Adipocyte (in vitro differentiated cells): Measurements from ENCODE around the gene MTUS2.

ENCODE experiments used
- DNase-seq: peaks from one replicate; pipeline ENCODE4 v3.0.0-alpha.2; 2015; ENCODE audit warnings: low read depth
- H3K27me3 ChIP-seq: replicated peaks from 2 replicates; pipeline ENCODE4 v1.7.0; 2013; ENCODE audit warnings: mild to moderate bottlenecking, low read length, moderate library complexity; ENCODE audit not compliant: control insufficient read depth, insufficient read depth
- H3K36me3 ChIP-seq: 2 replicates; pipeline ENCODE4 v1.7.0; 2013; ENCODE audit warnings: low read length, mild to moderate bottlenecking, moderate library complexity; ENCODE audit not compliant: control insufficient read depth, insufficient read depth, severe bottlenecking
- H3K4me1 ChIP-seq: 2 replicates; pipeline ENCODE4 v1.7.0; 2013; ENCODE audit warnings: mild to moderate bottlenecking, low read length, moderate library complexity; ENCODE audit not compliant: control insufficient read depth, insufficient read depth
- H3K4me3 ChIP-seq: 2 replicates; pipeline ENCODE4 v1.7.0; 2013; ENCODE audit warnings: mild to moderate bottlenecking, low read length, moderate library complexity
- H3K9ac ChIP-seq: 2 replicates; pipeline ENCODE4 v1.7.0; 2013; ENCODE audit warnings: mild to moderate bottlenecking, low read length, moderate library complexity
- H3K9me3 ChIP-seq: 2 replicates; pipeline ENCODE4 v1.7.0; 2013; ENCODE audit warnings: mild to moderate bottlenecking, low read length, moderate library complexity; ENCODE audit not compliant: control insufficient read depth

MTUS2 gene

DNA sequence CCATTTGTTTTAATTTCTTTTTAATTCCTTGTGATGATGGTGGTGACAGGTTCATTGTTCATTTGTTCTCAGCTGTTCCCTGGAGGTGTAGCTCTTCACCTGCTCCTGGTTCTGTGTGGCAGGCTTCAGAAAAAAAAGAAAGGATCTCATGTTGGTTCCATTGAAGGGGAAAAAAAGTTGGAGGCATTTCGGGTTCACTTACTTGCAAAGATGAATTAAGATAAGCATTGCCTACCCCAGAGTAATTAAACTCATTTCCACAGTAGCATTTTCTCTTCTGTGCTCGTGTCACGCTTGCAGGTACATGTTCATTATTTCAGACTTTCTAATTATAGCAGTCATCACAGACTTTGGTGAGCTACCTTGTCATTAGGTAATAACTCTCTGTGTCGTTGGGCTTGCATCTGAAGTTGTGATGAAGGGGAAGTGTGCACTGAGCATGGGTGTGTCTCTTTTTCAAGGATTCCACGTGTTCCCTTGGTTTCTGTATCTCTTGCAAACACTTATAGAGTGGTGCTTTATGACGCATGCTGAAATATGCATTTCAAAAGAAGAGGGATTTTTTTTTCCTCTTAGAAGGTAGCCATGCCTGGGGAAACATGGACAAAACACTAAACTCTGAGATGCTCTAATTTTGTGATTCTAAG, 69.1 kb downstream of the MTUS2 start:
- Histone ChIP-seq H3K9me3 (no peaks in the 10 kb centered on the region), H3K4me3 (no peak overlapping the region), H3K9ac (no peak overlapping the region), H3K36me3 (no peaks in the 10 kb centered on the region), H3K4me1 (no peaks in the 10 kb centered on the region), H3K27me3 (no peaks in the 10 kb centered on the region)
- DNase-seq: no peak

DNA sequence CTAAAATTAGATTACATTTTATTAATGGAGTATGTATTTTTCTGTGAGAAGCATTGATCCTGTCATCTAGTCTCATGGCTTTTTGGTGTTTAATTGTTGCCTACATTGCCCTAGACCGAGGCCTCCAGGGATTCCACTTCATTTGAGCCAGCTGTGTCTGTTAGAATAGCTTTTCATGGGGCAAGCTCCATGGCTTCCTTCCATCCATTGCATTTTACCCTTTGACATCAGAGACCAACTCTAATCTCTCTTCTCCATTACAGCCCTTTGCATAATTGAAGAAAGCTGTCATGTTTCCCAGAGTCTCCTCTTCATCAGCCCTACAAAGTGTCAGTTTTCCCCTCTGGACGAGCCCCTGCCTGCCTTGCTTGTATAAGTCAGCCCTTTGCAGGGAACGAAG, 70.6 kb downstream of the MTUS2 start:
- no peak for DNase-seq
- H3K27me3 ChIP-seq: no peaks in the 10 kb centered on the region
- H3K36me3 ChIP-seq: no peaks in the 10 kb centered on the region

DNA sequence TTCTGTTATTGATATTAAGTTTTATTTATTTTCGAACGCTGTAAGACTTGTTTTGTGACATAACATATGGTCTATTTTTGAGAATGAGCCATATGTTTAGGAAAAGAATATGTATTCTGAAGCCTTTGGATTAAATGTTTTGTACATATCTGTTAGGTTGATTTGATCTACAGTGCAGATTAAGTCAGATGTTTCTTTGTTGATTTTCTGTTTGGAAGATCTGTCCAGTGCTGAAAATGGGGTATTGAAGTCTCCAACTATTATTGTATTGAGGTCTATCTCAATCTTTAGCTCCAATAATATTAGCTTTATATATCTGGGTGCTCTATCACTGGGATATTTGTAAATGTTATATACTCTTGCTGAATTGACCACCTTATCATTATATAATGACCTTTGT, 97.9 kb downstream of the MTUS2 start:
- Histone ChIP-seq H3K4me1 (no peaks in the 10 kb centered on the region), H3K27me3 (no peaks in the 10 kb centered on the region), H3K9me3 (peaks cover 12% of the 10 kb centered on the region), H3K9ac (no peak overlapping the region), H3K36me3 (no peaks in the 10 kb centered on the region), H3K4me3 (no peak overlapping the region)
- no peak for DNase-seq

More for the DNA sequence above, 70.6 kb downstream of the MTUS2 start:
- no peak overlapping the region for H3K4me3 ChIP-seq
- no peaks in the 10 kb centered on the region for H3K4me1 ChIP-seq
- no peak overlapping the region for H3K9ac ChIP-seq
- H3K9me3 ChIP-seq: no peaks in the 10 kb centered on the region

DNA sequence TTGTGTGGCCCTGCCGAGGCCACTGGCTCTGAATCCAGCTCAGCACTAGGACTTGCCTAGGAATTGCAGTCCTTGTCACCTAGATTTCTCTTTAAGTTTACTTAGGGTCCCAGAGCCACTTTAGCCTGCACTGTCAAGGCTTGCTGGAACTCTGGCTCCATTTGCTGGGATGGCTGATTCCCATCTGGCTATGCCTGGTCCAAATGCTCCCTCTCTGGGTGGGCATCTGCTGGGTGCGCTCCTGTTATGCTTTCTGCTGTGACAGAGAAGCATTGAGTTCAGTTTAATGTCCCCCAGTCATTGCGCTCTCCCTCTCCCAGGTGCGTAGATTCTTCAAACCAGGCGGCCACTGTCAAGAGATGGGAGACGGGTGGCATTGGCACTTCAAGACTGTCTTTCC, 102.2 kb downstream of the MTUS2 start:
- H3K4me1 ChIP-seq: no peaks in the 10 kb centered on the region
- H3K27me3 ChIP-seq: no peaks in the 10 kb centered on the region
- no peak overlapping the region for H3K4me3 ChIP-seq
- peaks cover 16% of the 10 kb centered on the region for H3K9me3 ChIP-seq
- no peak overlapping the region for H3K9ac ChIP-seq
- DNase-seq: no peak
- H3K36me3 ChIP-seq: no peaks in the 10 kb centered on the region

DNA sequence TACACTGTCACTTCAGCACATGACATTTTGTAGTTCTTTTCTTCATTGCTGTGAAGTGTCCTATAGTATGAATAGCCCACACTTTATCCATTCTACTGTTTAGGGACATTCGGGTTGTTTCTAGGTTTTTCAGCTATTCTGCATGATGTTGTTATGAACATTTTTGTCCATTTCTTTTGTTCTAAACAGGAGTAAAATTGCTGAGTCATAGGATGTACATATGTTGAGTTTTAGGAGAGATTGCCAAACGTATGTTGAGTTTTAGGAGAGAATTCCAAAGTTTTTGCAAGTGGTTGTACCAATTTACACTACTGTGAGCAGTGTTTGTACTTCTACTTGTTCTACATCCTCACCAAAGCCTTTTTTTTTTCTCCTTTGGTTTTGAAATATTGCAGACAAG, 115.0 kb downstream of the MTUS2 start:
- Histone ChIP-seq H3K4me3 (no peak overlapping the region), H3K9ac (no peak overlapping the region), H3K36me3 (no peaks in the 10 kb centered on the region), H3K9me3 (no peaks in the 10 kb centered on the region), H3K4me1 (no peaks in the 10 kb centered on the region), H3K27me3 (no peaks in the 10 kb centered on the region)
- DNase-seq: no peak

DNA sequence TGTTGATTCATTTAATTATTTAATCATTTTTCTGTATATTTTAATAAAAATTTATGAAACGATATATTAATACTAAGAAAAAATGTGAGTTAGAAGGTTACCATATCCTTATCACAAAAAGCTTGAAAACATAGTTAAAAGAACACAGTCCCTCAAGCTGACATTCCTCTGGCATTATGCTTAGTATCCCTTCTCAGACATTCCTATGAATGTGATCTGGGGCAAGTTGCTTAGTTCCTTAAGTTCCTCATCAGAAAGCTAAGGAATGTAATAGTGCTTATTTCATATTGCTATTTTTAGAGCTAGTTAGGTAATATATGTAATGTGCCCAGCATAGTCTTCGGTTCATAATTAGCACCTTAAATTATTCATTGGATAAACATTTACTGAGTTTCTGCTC, 122.8 kb downstream of the MTUS2 start:
- H3K4me1 ChIP-seq: no peaks in the 10 kb centered on the region
- no peak for DNase-seq

DNA sequence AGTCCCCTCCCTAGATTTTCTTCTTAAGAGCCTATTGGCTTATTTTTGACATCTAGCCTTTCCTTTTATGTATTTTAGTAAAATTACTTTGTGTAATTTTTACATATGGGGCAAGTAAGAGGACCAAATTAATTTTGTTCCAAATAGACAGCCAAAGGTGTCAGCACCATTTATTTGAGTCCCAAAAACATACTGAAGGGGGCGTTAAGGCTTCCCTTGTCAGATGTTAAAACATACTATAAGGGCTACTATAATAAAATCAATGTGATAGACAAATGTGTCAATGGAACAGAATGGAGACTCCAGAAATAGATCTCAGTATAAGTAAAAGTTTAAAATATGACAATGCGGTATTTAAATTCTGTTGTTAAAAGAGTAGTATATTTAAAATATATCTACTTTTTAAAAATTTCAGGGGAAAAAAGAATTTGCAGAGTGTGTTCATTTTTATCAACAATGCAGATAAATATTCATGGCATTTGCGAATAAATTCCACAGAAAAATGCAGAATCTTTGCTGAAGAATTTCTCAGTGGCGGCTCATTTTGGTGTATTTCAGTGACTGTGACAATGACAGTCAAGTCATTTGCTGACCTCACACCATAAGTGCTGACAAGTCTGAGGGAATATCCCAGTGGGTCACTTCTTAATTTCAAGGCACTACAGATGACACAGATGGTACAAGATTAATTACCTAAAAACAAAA, 133.7 kb downstream of the MTUS2 start:
- DNase-seq: no peak
- Histone ChIP-seq H3K4me3 (no peak overlapping the region), H3K4me1 (no peaks in the 10 kb centered on the region), H3K27me3 (no peaks in the 10 kb centered on the region), H3K9me3 (no peaks in the 10 kb centered on the region), H3K36me3 (no peaks in the 10 kb centered on the region), H3K9ac (no peak overlapping the region)

More for the DNA sequence above, 122.8 kb downstream of the MTUS2 start:
- no peaks in the 10 kb centered on the region for H3K9me3 ChIP-seq
- no peak overlapping the region for H3K9ac ChIP-seq
- H3K27me3 ChIP-seq: no peaks in the 10 kb centered on the region
- H3K4me3 ChIP-seq: no peak overlapping the region
- no peaks in the 10 kb centered on the region for H3K36me3 ChIP-seq

DNA sequence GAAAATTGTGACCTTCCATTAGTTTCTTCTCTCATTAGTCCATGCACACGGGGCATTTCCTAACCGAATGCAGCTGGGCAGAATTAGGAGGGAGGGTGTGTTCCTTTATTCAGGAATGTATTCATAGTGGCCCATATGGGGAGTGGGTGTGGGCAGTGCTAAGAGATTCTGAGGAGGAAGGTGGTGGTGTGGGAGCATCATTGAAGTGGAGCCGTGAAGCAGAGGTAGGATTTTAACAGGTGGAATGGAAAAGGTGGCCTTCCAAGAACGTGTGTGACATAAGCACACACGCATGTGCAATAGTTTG, 134.2 kb downstream of the MTUS2 start:
- H3K27me3 ChIP-seq: no peaks in the 10 kb centered on the region
- no peaks in the 10 kb centered on the region for H3K4me1 ChIP-seq
- no peaks in the 10 kb centered on the region for H3K36me3 ChIP-seq
- H3K9ac ChIP-seq: no peak overlapping the region
- DNase-seq: no peak
- no peaks in the 10 kb centered on the region for H3K9me3 ChIP-seq
- H3K4me3 ChIP-seq: no peak overlapping the region

DNA sequence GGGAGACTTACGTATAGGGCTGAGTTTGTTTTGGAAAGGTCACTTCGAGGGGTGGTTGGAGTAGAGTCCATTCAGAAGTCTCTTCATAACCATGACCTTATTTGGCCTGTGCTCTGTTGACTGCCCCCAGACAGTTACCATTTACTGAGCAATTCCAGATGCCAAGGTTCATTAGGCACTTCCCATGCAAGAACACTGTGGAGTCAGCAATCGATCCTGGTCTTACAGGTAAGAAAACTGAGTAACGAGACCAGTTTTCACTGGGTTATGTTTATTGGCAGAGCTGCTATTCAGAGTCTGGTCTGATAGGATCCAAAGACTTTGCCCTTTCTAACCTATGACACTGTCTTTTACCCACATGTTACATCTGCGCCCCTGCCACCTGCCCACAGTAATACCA, 134.7 kb downstream of the MTUS2 start:
- Histone ChIP-seq H3K4me1 (no peaks in the 10 kb centered on the region), H3K9ac (no peak overlapping the region), H3K36me3 (no peaks in the 10 kb centered on the region), H3K27me3 (no peaks in the 10 kb centered on the region), H3K9me3 (no peaks in the 10 kb centered on the region), H3K4me3 (no peak overlapping the region)
- no peak for DNase-seq

DNA sequence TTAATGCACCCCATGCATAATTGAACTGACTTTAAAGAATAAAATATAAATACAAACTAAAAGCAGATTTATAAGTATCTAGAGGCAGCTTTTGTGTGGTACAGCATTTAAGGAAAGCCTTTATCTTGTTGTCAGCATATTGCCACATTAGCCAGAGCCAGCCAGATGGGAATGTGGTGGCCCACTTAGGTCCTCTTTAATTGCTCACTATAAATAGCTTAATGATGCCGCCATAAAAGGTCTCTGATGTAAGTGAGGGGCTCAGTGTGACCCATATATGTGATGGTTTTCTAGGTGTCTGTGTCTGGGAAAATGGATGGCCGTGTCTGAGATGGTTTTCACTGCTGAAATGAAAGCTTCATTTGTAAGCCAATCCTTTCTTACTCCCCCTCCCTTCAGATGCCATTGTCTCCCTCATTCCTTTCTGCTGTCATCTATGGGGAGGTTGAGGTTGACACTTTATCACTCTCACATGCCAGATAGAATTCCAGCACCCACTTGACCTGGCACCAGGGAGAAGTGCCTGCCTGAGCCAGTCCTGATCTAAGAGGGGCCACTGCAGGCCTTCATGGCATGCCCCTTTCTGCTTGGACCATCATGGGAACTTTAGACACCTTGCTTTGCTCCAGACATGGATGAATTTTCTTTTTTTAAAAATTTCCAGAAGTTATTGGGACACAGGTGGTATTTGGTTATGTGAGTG, 135.3 kb downstream of the MTUS2 start:
- Histone ChIP-seq H3K9me3 (no peaks in the 10 kb centered on the region), H3K4me1 (no peaks in the 10 kb centered on the region), H3K9ac (no peak overlapping the region), H3K36me3 (no peaks in the 10 kb centered on the region), H3K4me3 (no peak overlapping the region), H3K27me3 (no peaks in the 10 kb centered on the region)
- no peak for DNase-seq

DNA sequence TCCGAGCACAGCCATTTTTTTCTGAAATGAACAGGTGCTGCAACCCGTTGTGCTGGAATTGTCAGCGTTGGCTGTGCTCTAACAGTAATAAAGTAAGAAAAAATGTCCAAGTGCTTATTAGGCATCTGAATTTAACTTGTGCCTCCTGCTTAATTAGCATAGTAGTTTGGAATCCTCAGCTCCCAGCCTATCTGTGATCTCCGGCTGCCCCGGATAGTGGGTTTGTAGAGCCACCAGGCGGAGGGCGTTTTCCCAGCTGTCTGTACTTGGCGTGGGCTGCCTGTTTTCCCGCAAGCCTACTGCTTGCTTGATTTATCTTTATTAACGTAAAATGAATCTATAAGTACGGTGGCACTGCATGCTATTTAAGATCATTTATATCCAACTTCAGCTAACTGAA, 137.9 kb downstream of the MTUS2 start:
- Histone ChIP-seq H3K27me3 (no peaks in the 10 kb centered on the region), H3K9ac (no peak overlapping the region), H3K9me3 (no peaks in the 10 kb centered on the region), H3K4me3 (no peak overlapping the region), H3K36me3 (no peaks in the 10 kb centered on the region), H3K4me1 (no peaks in the 10 kb centered on the region)
- no peak for DNase-seq
